ENCODE results near the gene CMPK1. TPM values are rescaled to one million over a fixed set of nuclear protein-coding genes. Genes with fewer than 3 reads are reported as not detected.

Gene CMPK1
- total and polyA plus RNA-seq, 2 experiments from 2014 or later = 21.6 to 40.0 TPM

GRCh38 chr1:47402591-47402990, 69.0 kb downstream of the CMPK1 start:
- DNase-seq (ENCODE audit: low read depth in 1 of 2, low spot score in 1 of 2) = no peak
- H3K4me1 ChIP-seq (ENCODE audit: low read depth) = peaks cover 16% of the 10 kb centered on the region

GRCh38 chr1:47403321-47403910, 69.8 kb downstream of the CMPK1 start:
- DNase-seq (ENCODE audit: low read depth in 1 of 2, low spot score in 1 of 2) = no peak
- no peaks in the 10 kb centered on the region for H3K9me3 ChIP-seq (ENCODE audit: low read depth)
- no peaks in the 10 kb centered on the region for H3K36me3 ChIP-seq
- no peak for TF ChIP-seq CTCF (IDR thresholded peaks at IDR 0.05; ENCODE audit: low read depth, low read length)
- no peak overlapping the region for H3K4me3 ChIP-seq
- no peak overlapping the region for H3K27ac ChIP-seq
- peaks cover 46% of the 10 kb centered on the region for H3K27me3 ChIP-seq
- peaks cover 16% of the 10 kb centered on the region for H3K4me1 ChIP-seq (ENCODE audit: low read depth)

More at GRCh38 chr1:47402591-47402990, 69.0 kb downstream of the CMPK1 start:
- no peaks in the 10 kb centered on the region for H3K9me3 ChIP-seq (ENCODE audit: low read depth)
- peaks cover 49% of the 10 kb centered on the region for H3K27me3 ChIP-seq
- no peak for TF ChIP-seq CTCF (IDR thresholded peaks at IDR 0.05; ENCODE audit: low read depth, low read length)
- no peaks in the 10 kb centered on the region for H3K36me3 ChIP-seq
- no peak overlapping the region for H3K27ac ChIP-seq
- no peak overlapping the region for H3K4me3 ChIP-seq

GRCh38 chr1:47405697-47406096, 72.1 kb downstream of the CMPK1 start:
- no peak overlapping the region for H3K27ac ChIP-seq
- peaks cover 41% of the 10 kb centered on the region for H3K27me3 ChIP-seq
- H3K9me3 ChIP-seq (ENCODE audit: low read depth) = no peaks in the 10 kb centered on the region
- no peak overlapping the region for H3K4me3 ChIP-seq
- peak in 1 of 2 donors; percentile 28 for DNase-seq (ENCODE audit: low read depth in 1 of 2, low spot score in 1 of 2)
- H3K4me1 ChIP-seq (ENCODE audit: low read depth) = peaks cover 16% of the 10 kb centered on the region
- H3K36me3 ChIP-seq = no peaks in the 10 kb centered on the region
- no peak for TF ChIP-seq CTCF (IDR thresholded peaks at IDR 0.05; ENCODE audit: low read depth, low read length)

GRCh38 chr1:47406966-47407365, 73.4 kb downstream of the CMPK1 start:
- no peak for TF ChIP-seq CTCF (IDR thresholded peaks at IDR 0.05; ENCODE audit: low read depth, low read length)
- Histone ChIP-seq H3K4me3 (no peak overlapping the region), H3K4me1 (ENCODE audit: low read depth) (peaks cover 4% of the 10 kb centered on the region), H3K27me3 (peaks cover 49% of the 10 kb centered on the region), H3K36me3 (no peaks in the 10 kb centered on the region), H3K27ac (no peak overlapping the region), H3K9me3 (ENCODE audit: low read depth) (no peaks in the 10 kb centered on the region)
- no peak for DNase-seq (ENCODE audit: low read depth in 1 of 2, low spot score in 1 of 2)

GRCh38 chr1:47407481-47407880, 73.9 kb downstream of the CMPK1 start:
- Histone ChIP-seq H3K36me3 (no peaks in the 10 kb centered on the region), H3K4me3 (no peak overlapping the region), H3K9me3 (ENCODE audit: low read depth) (no peaks in the 10 kb centered on the region), H3K27me3 (peaks cover 54% of the 10 kb centered on the region), H3K4me1 (ENCODE audit: low read depth) (no peaks in the 10 kb centered on the region), H3K27ac (no peak overlapping the region)
- no peak for DNase-seq (ENCODE audit: low read depth in 1 of 2, low spot score in 1 of 2)
- TF ChIP-seq CTCF (IDR thresholded peaks at IDR 0.05; ENCODE audit: low read depth, low read length) = no peak

Data from cardiac muscle cell (in vitro differentiated cells and primary cell).